ENCODE measurements around the gene ABCA13.

The ABCA13 gene

DNA sequence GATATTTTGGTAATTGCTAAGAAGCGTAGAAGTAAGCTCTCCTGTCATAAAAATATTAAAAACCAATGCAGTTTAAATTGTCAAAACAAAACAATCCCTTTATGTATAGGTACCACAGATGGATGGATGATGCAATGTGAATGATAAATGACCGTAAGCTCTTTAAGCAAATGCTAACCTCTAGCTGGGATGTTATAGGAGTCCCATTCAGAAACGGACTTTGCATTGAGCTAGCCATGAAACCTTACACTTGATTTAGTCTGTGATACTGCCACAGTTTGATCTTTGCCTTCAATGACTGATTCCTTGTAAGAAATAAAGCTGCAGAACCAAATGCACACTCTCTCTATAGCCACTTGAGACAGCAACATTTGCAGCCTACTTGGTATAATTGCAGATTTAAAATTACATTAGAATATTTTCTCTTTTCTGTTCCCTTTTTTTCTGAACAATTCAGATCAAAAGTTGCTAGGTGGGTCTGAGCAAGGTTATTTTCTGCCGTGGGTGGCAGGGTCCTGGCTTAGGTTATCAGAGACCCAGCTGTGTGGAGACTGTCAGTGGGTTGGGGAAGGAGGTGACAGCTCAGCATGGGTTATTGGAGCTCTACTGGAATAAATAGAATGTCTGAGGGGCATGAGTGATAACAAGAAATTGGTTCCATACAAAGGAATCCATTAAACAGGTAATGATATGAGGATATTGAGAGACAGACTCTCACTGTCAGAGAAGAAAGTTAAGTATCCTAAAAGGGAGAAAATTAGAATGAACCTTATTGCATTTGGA is 494.3 kb downstream of the ABCA13 start:
- Histone ChIP-seq H3K27ac (replicated peaks) (no peak overlapping the region), H3K27me3 (ENCODE audit: insufficient read depth, poor library complexity, severe bottlenecking) (no peaks in the 10 kb centered on the region), H3K4me3 (replicated peaks; ENCODE audit: insufficient read depth, low read length) (no peak overlapping the region)
- no peak for DNase-seq (ENCODE audit: low read depth in 1 of 2, low spot score in 1 of 2)
- TF ChIP-seq SPI1 (IDR thresholded peaks at IDR 0.05; ENCODE audit: borderline replicate concordance, low read depth) (no peak), POLR2AphosphoS5 (IDR thresholded peaks at IDR 0.05; ENCODE audit: low read depth) (no peak)

DNA sequence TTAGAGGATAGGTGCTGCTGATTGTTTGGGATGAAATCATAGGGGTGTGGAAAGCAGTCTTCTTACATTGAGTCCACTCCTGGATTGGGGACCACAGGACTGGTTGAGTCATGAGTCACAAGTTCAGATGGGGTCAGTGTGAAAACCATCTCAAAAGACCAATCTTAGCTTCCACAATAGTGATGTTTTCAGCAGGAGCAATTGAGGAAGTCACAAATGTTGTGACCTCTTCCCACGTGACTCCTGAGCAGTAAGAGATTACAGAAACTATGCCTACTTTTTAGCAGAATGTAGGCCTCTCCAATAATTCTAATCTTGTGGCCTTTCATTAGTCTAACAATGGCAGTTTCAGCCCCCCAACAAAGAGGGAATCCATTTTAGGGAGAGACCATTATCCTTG is 496.1 kb downstream of the ABCA13 start:
- Histone ChIP-seq H3K4me3 (replicated peaks; ENCODE audit: insufficient read depth, low read length) (no peak overlapping the region), H3K27me3 (ENCODE audit: insufficient read depth, poor library complexity, severe bottlenecking) (no peaks in the 10 kb centered on the region), H3K27ac (replicated peaks) (no peak overlapping the region)
- no peak for DNase-seq (ENCODE audit: low read depth in 1 of 2, low spot score in 1 of 2)
- TF ChIP-seq GABPA (IDR thresholded peaks at IDR 0.05; ENCODE audit: low read depth), result no peak
- TF ChIP-seq, protein P1, sequence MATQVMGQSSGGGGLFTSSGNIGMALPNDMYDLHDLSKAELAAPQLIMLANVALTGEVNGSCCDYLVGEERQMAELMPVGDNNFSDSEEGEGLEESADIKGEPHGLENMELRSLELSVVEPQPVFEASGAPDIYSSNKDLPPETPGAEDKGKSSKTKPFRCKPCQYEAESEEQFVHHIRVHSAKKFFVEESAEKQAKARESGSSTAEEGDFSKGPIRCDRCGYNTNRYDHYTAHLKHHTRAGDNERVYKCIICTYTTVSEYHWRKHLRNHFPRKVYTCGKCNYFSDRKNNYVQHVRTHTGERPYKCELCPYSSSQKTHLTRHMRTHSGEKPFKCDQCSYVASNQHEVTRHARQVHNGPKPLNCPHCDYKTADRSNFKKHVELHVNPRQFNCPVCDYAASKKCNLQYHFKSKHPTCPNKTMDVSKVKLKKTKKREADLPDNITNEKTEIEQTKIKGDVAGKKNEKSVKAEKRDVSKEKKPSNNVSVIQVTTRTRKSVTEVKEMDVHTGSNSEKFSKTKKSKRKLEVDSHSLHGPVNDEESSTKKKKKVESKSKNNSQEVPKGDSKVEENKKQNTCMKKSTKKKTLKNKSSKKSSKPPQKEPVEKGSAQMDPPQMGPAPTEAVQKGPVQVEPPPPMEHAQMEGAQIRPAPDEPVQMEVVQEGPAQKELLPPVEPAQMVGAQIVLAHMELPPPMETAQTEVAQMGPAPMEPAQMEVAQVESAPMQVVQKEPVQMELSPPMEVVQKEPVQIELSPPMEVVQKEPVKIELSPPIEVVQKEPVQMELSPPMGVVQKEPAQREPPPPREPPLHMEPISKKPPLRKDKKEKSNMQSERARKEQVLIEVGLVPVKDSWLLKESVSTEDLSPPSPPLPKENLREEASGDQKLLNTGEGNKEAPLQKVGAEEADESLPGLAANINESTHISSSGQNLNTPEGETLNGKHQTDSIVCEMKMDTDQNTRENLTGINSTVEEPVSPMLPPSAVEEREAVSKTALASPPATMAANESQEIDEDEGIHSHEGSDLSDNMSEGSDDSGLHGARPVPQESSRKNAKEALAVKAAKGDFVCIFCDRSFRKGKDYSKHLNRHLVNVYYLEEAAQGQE (IDR thresholded peaks at IDR 0.05; ENCODE audit: insufficient replicate concordance, low read depth), result no peak
- TF ChIP-seq SPI1 (IDR thresholded peaks at IDR 0.05; ENCODE audit: borderline replicate concordance, low read depth), result peak; percentile 82
- TF ChIP-seq, protein P2, sequence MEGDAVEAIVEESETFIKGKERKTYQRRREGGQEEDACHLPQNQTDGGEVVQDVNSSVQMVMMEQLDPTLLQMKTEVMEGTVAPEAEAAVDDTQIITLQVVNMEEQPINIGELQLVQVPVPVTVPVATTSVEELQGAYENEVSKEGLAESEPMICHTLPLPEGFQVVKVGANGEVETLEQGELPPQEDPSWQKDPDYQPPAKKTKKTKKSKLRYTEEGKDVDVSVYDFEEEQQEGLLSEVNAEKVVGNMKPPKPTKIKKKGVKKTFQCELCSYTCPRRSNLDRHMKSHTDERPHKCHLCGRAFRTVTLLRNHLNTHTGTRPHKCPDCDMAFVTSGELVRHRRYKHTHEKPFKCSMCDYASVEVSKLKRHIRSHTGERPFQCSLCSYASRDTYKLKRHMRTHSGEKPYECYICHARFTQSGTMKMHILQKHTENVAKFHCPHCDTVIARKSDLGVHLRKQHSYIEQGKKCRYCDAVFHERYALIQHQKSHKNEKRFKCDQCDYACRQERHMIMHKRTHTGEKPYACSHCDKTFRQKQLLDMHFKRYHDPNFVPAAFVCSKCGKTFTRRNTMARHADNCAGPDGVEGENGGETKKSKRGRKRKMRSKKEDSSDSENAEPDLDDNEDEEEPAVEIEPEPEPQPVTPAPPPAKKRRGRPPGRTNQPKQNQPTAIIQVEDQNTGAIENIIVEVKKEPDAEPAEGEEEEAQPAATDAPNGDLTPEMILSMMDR (IDR thresholded peaks at IDR 0.05; ENCODE audit: insufficient read depth, low read length), result no peak

DNA sequence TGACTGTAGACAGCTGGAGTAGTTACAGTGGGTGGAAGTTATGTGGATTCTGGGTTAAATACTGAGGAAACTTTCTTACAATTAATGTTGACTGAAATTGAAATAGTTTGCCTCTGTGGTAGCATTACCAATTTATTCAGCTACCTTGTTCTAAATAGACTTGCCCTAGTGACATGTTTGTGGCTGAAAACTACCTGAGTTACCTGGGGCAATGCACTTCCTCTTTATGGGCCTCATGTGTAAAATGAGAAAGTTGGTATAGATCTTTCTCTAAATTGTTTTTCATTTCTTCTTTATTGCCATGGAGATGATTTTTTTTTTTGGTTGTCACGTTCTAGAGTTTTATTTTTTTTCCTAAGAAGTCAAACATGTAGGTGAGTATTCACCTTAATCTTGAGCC is 500.4 kb downstream of the ABCA13 start:
- Histone ChIP-seq H3K27ac (replicated peaks) (no peak overlapping the region), H3K27me3 (ENCODE audit: insufficient read depth, poor library complexity, severe bottlenecking) (no peaks in the 10 kb centered on the region), H3K4me3 (replicated peaks; ENCODE audit: insufficient read depth, low read length) (no peak overlapping the region)
- DNase-seq (ENCODE audit: low read depth in 1 of 2, low spot score in 1 of 2), result no peak
- TF ChIP-seq, protein P2 (IDR thresholded peaks at IDR 0.05; ENCODE audit: insufficient read depth, low read length), result no peak
- TF ChIP-seq SPI1 (IDR thresholded peaks at IDR 0.05; ENCODE audit: borderline replicate concordance, low read depth), result peak; percentile 61

DNA sequence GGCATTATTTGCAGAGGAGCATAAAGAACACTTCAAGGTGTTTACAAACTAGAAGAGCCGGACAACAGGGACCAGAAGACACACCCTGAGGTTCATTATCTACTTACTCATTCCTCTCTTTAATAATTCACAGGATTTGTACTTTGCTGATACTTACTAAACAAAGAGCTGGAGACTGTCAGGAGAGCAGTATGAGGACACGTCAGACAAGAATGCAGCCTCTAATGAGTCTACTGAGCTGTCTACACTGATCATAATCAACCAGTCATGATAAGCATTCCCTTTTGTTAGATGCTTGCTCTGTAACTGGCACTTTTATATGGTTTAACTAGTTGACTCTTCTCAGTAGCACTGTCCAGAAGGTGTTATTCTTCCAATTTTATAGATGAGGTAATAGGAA is 509.7 kb downstream of the ABCA13 start:
- Histone ChIP-seq H3K27me3 (ENCODE audit: insufficient read depth, poor library complexity, severe bottlenecking) (no peaks in the 10 kb centered on the region), H3K4me3 (replicated peaks; ENCODE audit: insufficient read depth, low read length) (no peak overlapping the region), H3K27ac (replicated peaks) (no peak overlapping the region)
- TF ChIP-seq GABPA (IDR thresholded peaks at IDR 0.05; ENCODE audit: low read depth), result no peak
- TF ChIP-seq, protein P1 (IDR thresholded peaks at IDR 0.05; ENCODE audit: insufficient replicate concordance, low read depth), result no peak
- TF ChIP-seq POLR2AphosphoS5 (IDR thresholded peaks at IDR 0.05; ENCODE audit: low read depth), result no peak
- TF ChIP-seq SPI1 (IDR thresholded peaks at IDR 0.05; ENCODE audit: borderline replicate concordance, low read depth), result no peak
- no peak for DNase-seq (ENCODE audit: low read depth in 1 of 2, low spot score in 1 of 2)

DNA sequence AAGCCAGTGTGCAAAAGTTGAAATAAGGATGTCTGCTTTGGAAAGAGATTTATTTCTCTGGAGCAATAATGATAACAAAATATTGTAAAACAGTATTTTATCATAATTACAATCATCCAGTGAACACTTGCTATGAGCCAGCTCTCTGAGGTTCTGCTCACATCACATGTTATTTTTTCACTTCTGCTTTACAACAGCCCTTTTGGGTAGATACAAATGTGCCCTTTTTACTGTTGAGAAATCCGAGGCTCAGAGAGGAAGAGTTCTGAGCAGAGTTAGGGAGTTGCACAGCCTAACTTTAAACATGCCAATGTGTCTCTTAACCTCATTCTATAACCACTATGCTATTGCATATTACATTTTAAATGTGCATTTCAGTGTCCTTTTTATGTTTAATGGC is 520.5 kb downstream of the ABCA13 start:
- Histone ChIP-seq H3K4me3 (replicated peaks; ENCODE audit: insufficient read depth, low read length) (no peak overlapping the region), H3K27ac (replicated peaks) (no peak overlapping the region), H3K27me3 (ENCODE audit: insufficient read depth, poor library complexity, severe bottlenecking) (peaks cover under 1% of the 10 kb centered on the region)
- TF ChIP-seq, protein P1 (IDR thresholded peaks at IDR 0.05; ENCODE audit: insufficient replicate concordance, low read depth), result no peak
- TF ChIP-seq GABPA (IDR thresholded peaks at IDR 0.05; ENCODE audit: low read depth) (no peak), SPI1 (IDR thresholded peaks at IDR 0.05; ENCODE audit: borderline replicate concordance, low read depth) (peak; percentile 78; the same call in 1 of the 2 replicates), POLR2AphosphoS5 (IDR thresholded peaks at IDR 0.05; ENCODE audit: low read depth) (no peak)
- peak; percentile 1 to 28 for DNase-seq (ENCODE audit: low read depth in 1 of 2, low spot score in 1 of 2)
